Activated CD8-positive, alpha-beta T cell treated with anti-CD3 and anti-CD28 coated beads for 36 hours (primary cell): ENCODE measurements around the gene KRTAP2-4. TPM values are rescaled to one million over a fixed set of nuclear protein-coding genes. Genes with fewer than 3 reads are reported as not detected.
"Not testable (repeated sequence)": the region's sequence is repeated elsewhere in the genome, so short reads cannot be mapped to it uniquely, and the experiment has no call there.

Experiments used
- ATAC-seq: fragments of 200-7000 bp; cut with Tn5 transposase; one replicate; pipeline ENCODE4 v1.10.0; 2021; ENCODE audit warnings: mild to moderate bottlenecking, moderate library complexity
- CTCF ChIA-PET: fragments of 350-600 bp; sonication (Branson Sonifier 250); formaldehyde crosslinking; loops from one replicate; lab custom pipeline; 2021; ENCODE audit warnings: antibody characterized with exemption; lab: Charles Lee
- POLR2A ChIA-PET: fragments of 350-600 bp; sonication (Branson Sonifier 250); formaldehyde crosslinking; loops from one replicate; lab custom pipeline; 2021; ENCODE audit warnings: antibody characterized with exemption; lab: Charles Lee
- DNase-seq: peaks from one replicate; pipeline ENCODE4 v3.0.0-alpha.2; 2020
- H3K27ac Mint-ChIP-seq: one replicate; pipeline ENCODE4 v1.8.0; 2021; ENCODE audit warnings: mild to moderate bottlenecking, mixed read lengths
- H3K27me3 Mint-ChIP-seq: one replicate; pipeline ENCODE4 v1.8.0; 2021; ENCODE audit warnings: mixed read lengths
- H3K36me3 Mint-ChIP-seq: one replicate; pipeline ENCODE4 v1.8.0; 2021; ENCODE audit warnings: low read depth, mixed read lengths
- H3K4me1 Mint-ChIP-seq: one replicate; pipeline ENCODE4 v1.8.0; 2021; ENCODE audit warnings: low read depth, mixed read lengths
- H3K4me3 Mint-ChIP-seq: one replicate; pipeline ENCODE4 v1.8.0; 2021; ENCODE audit warnings: mild to moderate bottlenecking, moderate library complexity, mixed read lengths
- H3K9me3 Mint-ChIP-seq: one replicate; pipeline ENCODE4 v1.8.0; 2021; ENCODE audit warnings: mixed read lengths
- CTCF ChIP-seq: fragments of 200-600 bp; IDR thresholded peaks from one replicate; pipeline ENCODE4 v1.8.0; 2022; ENCODE audit warnings: antibody characterized with exemption, mild to moderate bottlenecking
- intact Hi-C: fragments of 100-400 bp; cut with micrococcal nuclease; formaldehyde crosslinking; loops from one replicate; pipeline ENCODE4 v1.10.0; 2022
- total RNA-seq, 2 experiments: library from RNA; stranded (reverse); gene quantifications; one replicate each; pipeline ENCODE4 v1.2.3, GENCODE V29; 2021

The KRTAP2-4 gene
- total RNA-seq, 2 experiments from 2014 or later, result not detected

GRCh38 chr17:41064301-41064700 is 1.4 kb downstream of the KRTAP2-4 start:
- no peak overlapping the region for H3K4me3 Mint-ChIP-seq
- no peaks in the 10 kb centered on the region for H3K36me3 Mint-ChIP-seq
- H3K27me3 Mint-ChIP-seq, result peaks cover 19% of the 10 kb centered on the region
- ATAC-seq (no peak), DNase-seq (no peak)
- H3K4me1 Mint-ChIP-seq, result no peaks in the 10 kb centered on the region
- H3K9me3 Mint-ChIP-seq, result no peaks in the 10 kb centered on the region
- CTCF ChIA-PET, result no interaction called here
- H3K27ac Mint-ChIP-seq, result no peak overlapping the region
- POLR2A ChIA-PET, result no interaction called here
- TF ChIP-seq CTCF, result no peak
- intact Hi-C loops, result no loop called here

GRCh38 chr17:41063449-41063848 is 2.2 kb downstream of the KRTAP2-4 start:
- no peak for ATAC-seq
- no peak for DNase-seq
- CTCF ChIA-PET, result no interaction called here
- no peak for TF ChIP-seq CTCF
- Mint-ChIP-seq H3K9me3 (no peaks in the 10 kb centered on the region), H3K27ac (no peak overlapping the region), H3K4me1 (no peaks in the 10 kb centered on the region), H3K4me3 (no peak overlapping the region), H3K27me3 (peaks cover 24% of the 10 kb centered on the region), H3K36me3 (no peaks in the 10 kb centered on the region)
- intact Hi-C loops, result no loop called here
- POLR2A ChIA-PET, result no interaction called here

GRCh38 chr17:41061964-41062363 is 3.7 kb downstream of the KRTAP2-4 start:
- TF ChIP-seq CTCF, result no peak
- ChIA-PET POLR2A (no interaction called here), CTCF (no interaction called here)
- Mint-ChIP-seq H3K27me3 (peaks cover 32% of the 10 kb centered on the region), H3K4me1 (no peaks in the 10 kb centered on the region), H3K36me3 (no peaks in the 10 kb centered on the region), H3K9me3 (no peaks in the 10 kb centered on the region), H3K4me3 (no peak overlapping the region), H3K27ac (no peak overlapping the region)
- DNase-seq (no peak), ATAC-seq (no peak)
- intact Hi-C loops, result no loop called here

- no peak within 1 kb of the TSS for H3K27ac Mint-ChIP-seq
- no peak for ATAC-seq
- no peaks in the 10 kb centered on the region for H3K9me3 Mint-ChIP-seq
- intact Hi-C loops, result no loop called here
- CTCF ChIA-PET, result no interaction called here
- no peak for DNase-seq
- no peaks in the 10 kb centered on the region for H3K36me3 Mint-ChIP-seq
- no peak within 1 kb of the TSS for H3K4me3 Mint-ChIP-seq
- H3K4me1 Mint-ChIP-seq, result no peaks in the 10 kb centered on the region
- no peak for TF ChIP-seq CTCF
- peaks cover 32% of the 10 kb centered on the region for H3K27me3 Mint-ChIP-seq
- POLR2A ChIA-PET, result interaction anchor here (1.0 kb wide), 1 partner anchor 41 kb away, joined by 3 read pairs; no protein-coding TSS in a partner anchor
These were observed 5.6 kb downstream of the KRTAP2-4 start, which contains the start of gene KRTAP2-3 for GRCh38 chr17:41060052-41060604. Gene KRTAP2-3 (minus strand): TSS chr17:41060114. CDS start chr17:41060050, 64 bp downstream.

- H3K27ac Mint-ChIP-seq, ATAC-seq, H3K4me3 Mint-ChIP-seq, H3K36me3 Mint-ChIP-seq, H3K4me1 Mint-ChIP-seq, intact Hi-C loops, H3K9me3 Mint-ChIP-seq, DNase-seq: not testable (repeated sequence)
- ChIA-PET POLR2A (interaction anchor here (1.0 kb wide), 1 partner anchor 40 kb away, joined by 3 read pairs; no protein-coding TSS in a partner anchor), CTCF (interaction anchor here (0.8 kb wide), 1 partner anchor 21 kb away, joined by 3 read pairs; no protein-coding TSS in a partner anchor)
- H3K27me3 Mint-ChIP-seq, result peaks cover 32% of the 10 kb centered on the region
These were observed 6.2 kb downstream of the KRTAP2-4 start for GRCh38 chr17:41059276-41060051.
